T47D (cell line): ENCODE measurements around the gene KLK10.

Experiments
- DNase-seq, 2 experiments: peaks; one replicate each; pipeline versions ENCODE4 v3.0.0 to v3.0.0-alpha.2; 2011 to 2012; ENCODE audit warnings: low read depth in 1 of 2, low spot score in 1 of 2
- JUND ChIP-seq: IDR thresholded peaks from 2 replicates; pipeline ENCODE4 v1.6.1; 2012; ENCODE audit warnings: low read depth
- in situ Hi-C: cut with HindIII; loops from 2 replicates; pipeline ENCODE4 v1.10.0; 2016; ENCODE audit warnings: low sequenced_read_pairs, low pct_unique_long_range_greater_than_20kb

The KLK10 gene

DNA sequence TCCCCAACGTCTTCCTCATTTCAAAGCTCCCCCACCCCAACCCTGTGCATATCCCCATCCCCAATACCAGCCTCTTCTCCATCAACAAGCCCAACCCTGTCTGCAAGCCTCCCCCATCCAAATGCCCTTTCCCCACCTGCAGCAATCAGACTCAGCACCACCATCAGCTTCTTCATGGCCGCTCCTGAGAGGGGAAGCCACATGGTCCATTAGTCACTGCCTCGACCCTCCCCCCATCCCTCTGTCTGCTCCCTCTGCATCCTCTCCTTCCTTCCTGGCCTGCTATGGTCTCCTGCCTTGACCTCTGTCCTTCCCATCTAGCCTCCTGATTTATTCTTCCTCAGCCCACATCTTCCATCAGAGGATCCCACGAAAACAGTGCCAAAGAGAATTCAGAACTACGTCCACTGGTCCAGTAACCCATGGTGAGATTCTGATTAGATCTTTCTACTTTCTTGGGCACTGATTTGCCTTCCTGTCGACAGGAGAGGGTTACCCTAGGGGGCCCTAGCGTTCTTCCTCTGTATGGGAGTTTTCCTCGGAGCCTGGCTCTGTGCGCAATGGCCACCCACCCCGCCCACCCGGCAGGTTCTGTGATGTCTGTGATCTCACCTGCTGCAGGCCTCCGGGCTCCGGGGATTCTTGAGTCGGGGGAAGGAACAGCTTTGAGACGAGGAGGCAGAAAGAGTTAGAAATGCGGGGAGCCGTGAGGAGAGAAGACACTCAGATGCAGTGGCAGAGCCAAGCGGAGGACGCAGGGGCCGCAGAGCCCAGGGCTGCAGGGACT is 51.4 kb downstream of the KLK10 start:
- no peak for DNase-seq

DNA sequence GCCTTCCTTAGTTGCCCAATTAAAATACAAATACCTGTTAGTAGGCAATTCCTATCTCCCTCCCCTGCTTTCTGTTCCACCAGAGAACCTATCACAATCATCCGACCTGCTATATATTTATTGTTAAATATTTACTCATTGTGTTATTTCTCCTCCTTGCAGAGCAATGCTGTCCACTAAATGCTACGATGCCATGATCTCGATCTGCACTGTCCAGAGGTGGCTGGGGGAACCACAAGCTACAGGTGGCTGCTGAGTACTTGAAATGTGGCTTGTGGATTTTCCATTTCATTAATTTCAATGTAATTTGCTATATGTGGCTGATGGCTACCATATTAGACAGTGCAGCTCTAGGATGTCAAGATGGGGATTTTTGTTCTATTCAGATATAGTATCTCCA is 55.2 kb downstream of the KLK10 start:
- no peak for TF ChIP-seq JUND
- no peak for DNase-seq
- in situ Hi-C loops, result no loop called here

More for the DNA sequence above, 51.4 kb downstream of the KLK10 start:
- no peak for TF ChIP-seq JUND
- in situ Hi-C loops, result no loop called here

DNA sequence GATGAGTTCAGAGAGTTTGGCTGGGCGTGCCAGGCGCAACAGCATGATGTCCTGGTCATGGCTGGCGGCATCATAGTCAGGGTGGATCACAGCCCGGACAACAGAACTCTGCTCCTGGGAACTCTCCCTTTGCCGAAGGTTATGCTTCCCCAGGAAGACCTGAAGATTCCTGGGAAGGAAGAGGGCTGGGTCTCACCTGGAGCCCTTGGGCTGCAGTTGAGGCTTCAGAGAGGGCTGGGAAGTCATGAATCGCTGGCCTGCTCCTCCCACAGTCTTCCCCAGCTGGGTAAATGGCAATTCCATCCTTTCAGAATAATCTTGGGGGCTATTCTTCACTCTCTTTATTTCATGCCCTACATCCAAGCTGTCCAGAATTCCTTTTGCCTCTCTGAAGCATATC is 56.1 kb downstream of the KLK10 start:
- in situ Hi-C loops, result no loop called here
- no peak for TF ChIP-seq JUND
- DNase-seq, result no peak
